ENCODE data around the gene POT1. TPM values are rescaled to one million over a fixed set of nuclear protein-coding genes. Genes with fewer than 3 reads are reported as not detected.

POT1 gene
- polyA plus RNA-seq, 3 donors from 2014 or later, result 10.5 to 21.9 (median 19.3) TPM

Other genes starting within 250 kb of the POT1 start
- gene GPR37, start 164.0 kb downstream of the POT1 start, polyA plus RNA-seq, result not detected